ENCODE results near the gene CTU2.

Gene CTU2

GRCh38 chr16:88723911-88724310 is 17.6 kb downstream of the CTU2 start:
- DNase-seq (ENCODE audit: low read depth): no peak
- no peak for TF ChIP-seq CTCF (IDR thresholded peaks at IDR 0.05; ENCODE audit: control insufficient read depth, extremely low read depth, insufficient read depth)
- no peak overlapping the region for H3K4me3 ChIP-seq (ENCODE audit: low read depth, low read length)

GRCh38 chr16:88724855-88725555 is 18.7 kb downstream of the CTU2 start:
- TF ChIP-seq CTCF (IDR thresholded peaks at IDR 0.05; ENCODE audit: control insufficient read depth, extremely low read depth, insufficient read depth): no peak
- DNase-seq (ENCODE audit: low read depth): no peak
- no peak overlapping the region for H3K4me3 ChIP-seq (ENCODE audit: low read depth, low read length)

GRCh38 chr16:88725609-88726407 is 19.5 kb downstream of the CTU2 start:
- no peak overlapping the region for H3K4me3 ChIP-seq (ENCODE audit: low read depth, low read length)
- no peak for DNase-seq (ENCODE audit: low read depth)
- TF ChIP-seq CTCF (IDR thresholded peaks at IDR 0.05; ENCODE audit: control insufficient read depth, extremely low read depth, insufficient read depth): no peak

- no peak for TF ChIP-seq CTCF (IDR thresholded peaks at IDR 0.05; ENCODE audit: control insufficient read depth, extremely low read depth, insufficient read depth)
- no peak overlapping the region for H3K4me3 ChIP-seq (ENCODE audit: low read depth, low read length)
- no peak for DNase-seq (ENCODE audit: low read depth)
Measured at GRCh38 chr16:88726408-88726749, 20.1 kb downstream of the CTU2 start.

GRCh38 chr16:88726981-88727380 is 20.7 kb downstream of the CTU2 start:
- DNase-seq (ENCODE audit: low read depth): no peak
- TF ChIP-seq CTCF (IDR thresholded peaks at IDR 0.05; ENCODE audit: control insufficient read depth, extremely low read depth, insufficient read depth): no peak
- no peak overlapping the region for H3K4me3 ChIP-seq (ENCODE audit: low read depth, low read length)

GRCh38 chr16:88727871-88728270 is 21.6 kb downstream of the CTU2 start:
- no peak for TF ChIP-seq CTCF (IDR thresholded peaks at IDR 0.05; ENCODE audit: control insufficient read depth, extremely low read depth, insufficient read depth)
- DNase-seq (ENCODE audit: low read depth): peak; percentile 89
- no peak overlapping the region for H3K4me3 ChIP-seq (ENCODE audit: low read depth, low read length)
